B cell (primary cell): Measurements from ENCODE around the gene PLEKHG4B. TPM values are rescaled to one million over a fixed set of nuclear protein-coding genes. Genes with fewer than 3 reads are reported as not detected.

Experiments used
- ATAC-seq: fragments of 200-7000 bp; cut with Tn5 transposase; one replicate; pipeline ENCODE4 v1.10.0; 2021; ENCODE audit warnings: low read depth, mild to moderate bottlenecking, moderate number of reproducible peaks, moderate library complexity
- CTCF ChIA-PET: fragments of 350-600 bp; sonication (Branson Sonifier 250); formaldehyde crosslinking; loops from one replicate; lab custom pipeline; 2021; ENCODE audit warnings: antibody characterized with exemption, inconsistent platforms; lab: Charles Lee
- POLR2A ChIA-PET: fragments of 350-600 bp; sonication (Branson Sonifier 250); formaldehyde crosslinking; loops from one replicate; lab custom pipeline; 2021; ENCODE audit warnings: antibody characterized with exemption; lab: Charles Lee
- DNase-seq: peaks from one replicate; pipeline ENCODE4 v3.0.0; 2013
- H2AFZ ChIP-seq: 2 replicates; pipeline ENCODE4 v1.6.1; 2012; ENCODE audit warnings: mild to moderate bottlenecking, low read depth, low read length; ENCODE audit not compliant: insufficient read depth, poor library complexity, severe bottlenecking
- H3K27ac ChIP-seq, 2 donors: 1 replicate in 1 of 2; 2 replicates in 1 of 2; pipeline ENCODE4 v1.5.1; 2012 to 2013; ENCODE audit warnings: low read length in 2 of 2, mild to moderate bottlenecking in 2 of 2, moderate library complexity in 1 of 2
- H3K27me3 ChIP-seq, 4 experiments: fragments of 200-600 bp in 1 of 4; sonication (generic) in 1 of 4; replicated peaks in 1 of 4; 1 replicate in 2 of 4; 2 replicates in 2 of 4; pipeline versions ENCODE4 v1.6.1 to v1.7.0; 2013 to 2016; ENCODE audit warnings: low read length in 3 of 4, mild to moderate bottlenecking in 2 of 4, mixed read lengths in 1 of 4, moderate library complexity in 1 of 4; ENCODE audit not compliant: insufficient read depth in 4 of 4, control insufficient read depth in 3 of 4; ENCODE audit errors: control extremely low read depth in 1 of 4
- H3K36me3 ChIP-seq, 2 experiments: replicated peaks in 1 of 2; 1 replicate in 1 of 2; 2 replicates in 1 of 2; pipeline versions ENCODE4 v1.6.1 to v1.7.1; 2013; ENCODE audit warnings: low read length in 1 of 2; ENCODE audit not compliant: insufficient read depth in 2 of 2, control insufficient read depth in 1 of 2; ENCODE audit errors: control extremely low read depth in 1 of 2, extremely low read depth in 1 of 2
- H3K4me1 ChIP-seq, 2 donors: fragments of 200-600 bp in 1 of 2; sonication (generic) in 1 of 2; 1 replicate in 1 of 2; 2 replicates in 1 of 2; pipeline versions ENCODE4 v1.5.1 to v1.6.1; 2013 to 2017; ENCODE audit warnings: low read length in 2 of 2; ENCODE audit not compliant: control insufficient read depth in 2 of 2, insufficient read depth in 2 of 2
- H3K4me2 ChIP-seq: replicated peaks from 2 replicates; pipeline ENCODE3; 2012; ENCODE audit warnings: mild to moderate bottlenecking, low read depth, low read length; ENCODE audit not compliant: poor library complexity, severe bottlenecking
- H3K4me3 ChIP-seq, 5 experiments: fragments of 200-600 bp in 1 of 5; sonication (generic) in 1 of 5; 1 replicate in 3 of 5; 2 replicates in 2 of 5; pipeline versions ENCODE4 v1.5.1 to v1.7.0; 2011 to 2016; ENCODE audit warnings: low read length in 4 of 5, mild to moderate bottlenecking in 4 of 5, low read depth in 2 of 5, control low read depth in 1 of 5, moderate library complexity in 1 of 5; ENCODE audit not compliant: insufficient read depth in 1 of 5; ENCODE audit errors: control extremely low read depth in 1 of 5, extremely low read depth in 1 of 5
- H3K79me2 ChIP-seq: fragments of 200-600 bp; sonication (generic); one replicate; pipeline ENCODE4 v1.6.0; 2016; ENCODE audit warnings: low read length; ENCODE audit not compliant: control insufficient read depth, insufficient read depth
- H3K9ac ChIP-seq: fragments of 200-600 bp; sonication (generic); 2 replicates; pipeline ENCODE4 v1.6.1; 2017; ENCODE audit warnings: mild to moderate bottlenecking, low read length, moderate library complexity
- H3K9me3 ChIP-seq, 3 donors: one replicate each; pipeline versions ENCODE4 v1.6.1 to v1.7.1; 2013; ENCODE audit warnings: low read length in 2 of 3; ENCODE audit not compliant: control insufficient read depth in 2 of 3, insufficient read depth in 1 of 3; ENCODE audit errors: control extremely low read depth in 1 of 3
- H4K20me1 ChIP-seq: 2 replicates; pipeline ENCODE4 v1.6.0; 2012; ENCODE audit warnings: mild to moderate bottlenecking, low read length; ENCODE audit not compliant: insufficient read depth, control insufficient read depth, poor library complexity, severe bottlenecking
- H3K27ac Mint-ChIP-seq: one replicate; pipeline ENCODE4 v1.8.0; 2021; ENCODE audit warnings: mixed read lengths
- H3K27me3 Mint-ChIP-seq: one replicate; pipeline ENCODE4 v1.8.0; 2021; ENCODE audit warnings: mixed read lengths
- H3K4me1 Mint-ChIP-seq: one replicate; pipeline ENCODE4 v1.8.0; 2021; ENCODE audit warnings: mixed read lengths
- H3K4me3 Mint-ChIP-seq: one replicate; pipeline ENCODE4 v1.8.0; 2021; ENCODE audit warnings: mixed read lengths
- H3K9me3 Mint-ChIP-seq: one replicate; pipeline ENCODE4 v1.8.0; 2022; ENCODE audit warnings: mixed read lengths; ENCODE audit not compliant: insufficient read depth
- CTCF ChIP-seq: fragments of 200-600 bp; IDR thresholded peaks from one replicate; pipeline ENCODE4 v1.8.0; 2022; ENCODE audit warnings: antibody characterized with exemption, mild to moderate bottlenecking
- EZH2 ChIP-seq: IDR thresholded peaks from 2 replicates; pipeline ENCODE4 v1.6.1; 2012; ENCODE audit warnings: borderline replicate concordance, low read depth, mild to moderate bottlenecking, moderate library complexity, low read length; ENCODE audit not compliant: insufficient read depth, poor library complexity, severe bottlenecking
- WGBS: methylation state at CpG from one replicate; pipeline ENCODE4 v1.1.5; 2013; ENCODE audit warnings: missing lambda C conversion rate; ENCODE audit not compliant: insufficient coverage; 5-methylcytosine and 5-hydroxymethylcytosine counted together
- intact Hi-C: fragments of 100-400 bp; cut with micrococcal nuclease; formaldehyde crosslinking; loops from one replicate; pipeline ENCODE4 v1.10.0; 2022
- polyA plus RNA-seq: library from polyadenylated mRNA; depleted of rRNA; stranded (reverse); fragments of >200 nt; gene quantifications from 2 replicates; pipeline ENCODE4 v1.2.3, GENCODE V29; 2012
- total RNA-seq, 2 donors: library from RNA; stranded (reverse); fragments of 120-200 nt in 1 of 2; gene quantifications; 1 replicate in 1 of 2; 2 replicates in 1 of 2; pipeline versions ENCODE4 v1.2.3 to v1.2.4, GENCODE V29; 2013 to 2022

The PLEKHG4B gene
- total and polyA plus RNA-seq, 2 donors (not counting 1 experiment from before 2014, with no cell fraction given), result not detected

DNA sequence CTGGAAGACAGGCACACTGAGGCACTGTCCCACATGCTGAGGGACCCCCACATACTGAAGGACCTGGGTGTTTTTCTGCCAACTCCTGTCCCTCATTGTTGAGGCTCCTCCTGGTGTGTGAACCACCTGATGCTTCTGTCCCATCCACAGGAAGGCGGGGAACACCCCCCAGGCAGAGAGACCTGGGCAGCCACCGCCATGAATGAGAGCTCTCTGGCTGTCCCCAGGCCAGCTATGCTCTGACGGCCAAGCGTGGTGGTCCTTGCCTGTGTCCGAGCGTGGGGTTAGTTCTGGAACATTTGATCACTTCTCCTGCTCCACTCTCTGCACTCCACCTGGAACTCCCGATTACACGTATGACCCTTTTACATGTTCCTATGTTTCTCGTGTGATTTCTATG is 87.4 kb downstream of the PLEKHG4B start:
- H3K9ac ChIP-seq, result no peak overlapping the region
- no peak overlapping the region for H3K4me3 ChIP-seq
- H3K27ac ChIP-seq, result no peak overlapping the region
- no peaks in the 10 kb centered on the region for H4K20me1 ChIP-seq
- Mint-ChIP-seq H3K4me3 (no peak overlapping the region), H3K27ac (no peak overlapping the region), H3K9me3 (no peaks in the 10 kb centered on the region), H3K4me1 (no peaks in the 10 kb centered on the region), H3K27me3 (no peaks in the 10 kb centered on the region)
- ATAC-seq (no peak), DNase-seq (no peak)
- TF ChIP-seq CTCF (no peak), EZH2 (no peak)
- H3K36me3 ChIP-seq, result no peaks in the 10 kb centered on the region
- ChIA-PET CTCF (interaction anchor here (1.4 kb wide), 1 partner anchor 9 kb away, joined by 3 read pairs; no protein-coding TSS in a partner anchor), POLR2A (no interaction called here)
- no peak overlapping the region for H2AFZ ChIP-seq
- intact Hi-C loops, result no loop called here
- no peaks in the 10 kb centered on the region for H3K79me2 ChIP-seq
- WGBS, result 90% methylated on average over 7 of the region's 9 CpGs
- no peaks in the 10 kb centered on the region for H3K9me3 ChIP-seq
- H3K4me2 ChIP-seq, result no peak overlapping the region
- H3K27me3 ChIP-seq, result no peaks in the 10 kb centered on the region
- no peaks in the 10 kb centered on the region for H3K4me1 ChIP-seq

DNA sequence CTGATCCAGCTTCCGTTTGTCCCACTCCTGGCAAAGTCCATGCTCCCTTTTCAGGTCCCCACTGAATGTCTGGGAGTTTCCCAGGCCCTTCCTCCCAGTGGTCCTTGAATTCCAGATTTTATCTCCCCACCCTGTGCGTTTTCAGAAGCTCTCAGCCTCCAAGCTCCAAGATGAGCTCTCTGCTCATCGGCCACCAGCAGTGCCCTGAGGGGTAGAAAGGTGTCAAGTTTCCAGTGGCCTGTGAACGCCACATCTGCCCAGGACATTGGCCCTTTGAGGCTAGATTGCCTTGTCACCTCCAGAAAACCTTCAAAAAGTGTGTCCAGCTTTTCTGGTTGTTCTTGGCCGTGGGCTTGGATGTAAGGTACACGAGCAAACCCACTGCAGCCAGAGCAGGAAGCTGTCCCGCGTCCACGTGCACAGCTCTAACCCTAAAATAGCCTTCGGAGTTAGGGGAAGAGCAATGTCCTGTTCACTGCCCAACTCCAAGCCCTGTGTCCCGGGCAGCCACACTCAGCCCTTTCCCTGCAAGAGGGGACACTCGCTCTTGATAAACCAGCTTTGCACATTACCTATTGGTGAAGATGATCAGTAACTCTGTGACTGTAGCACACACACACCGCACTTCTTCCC is 88.4 kb downstream of the PLEKHG4B start:
- H3K4me3 ChIP-seq, result no peak overlapping the region
- no peak overlapping the region for H3K4me2 ChIP-seq
- no peak overlapping the region for H3K27ac ChIP-seq
- H3K4me3 Mint-ChIP-seq, result no peak overlapping the region
- H3K27me3 Mint-ChIP-seq, result peaks cover 4% of the 10 kb centered on the region
- H4K20me1 ChIP-seq, result no peaks in the 10 kb centered on the region
- H3K4me1 ChIP-seq, result no peaks in the 10 kb centered on the region
- ChIA-PET POLR2A (no interaction called here), CTCF (no interaction called here)
- no peaks in the 10 kb centered on the region for H3K4me1 Mint-ChIP-seq
- no peak overlapping the region for H3K27ac Mint-ChIP-seq
- H3K9ac ChIP-seq, result no peak overlapping the region
- no peaks in the 10 kb centered on the region for H3K27me3 ChIP-seq
- H3K79me2 ChIP-seq, result no peaks in the 10 kb centered on the region
- intact Hi-C loops, result no loop called here
- H2AFZ ChIP-seq, result no peak overlapping the region
- ATAC-seq (no peak), DNase-seq (no peak)
- no peaks in the 10 kb centered on the region for H3K9me3 Mint-ChIP-seq
- no peaks in the 10 kb centered on the region for H3K9me3 ChIP-seq
- 91% methylated on average over 13 of the region's 13 CpGs for WGBS
- no peaks in the 10 kb centered on the region for H3K36me3 ChIP-seq
- TF ChIP-seq CTCF (no peak), EZH2 (no peak)
